PC-3 (cell line): ENCODE measurements around the gene ADARB2.

ENCODE experiments used
- EZH2 ChIP-seq: fragments of 300-600 bp; sonication (generic); IDR thresholded peaks from one replicate; pipeline ENCODE4 v1.6.1; 2017; ENCODE audit warnings: antibody characterized with exemption, mild to moderate bottlenecking, low read length; ENCODE audit not compliant: unreplicated experiment
- EZH2phosphoT487 ChIP-seq: fragments of 300-600 bp; sonication (generic); IDR thresholded peaks from 2 replicates; pipeline ENCODE4 v1.6.1; 2018; ENCODE audit warnings: mild to moderate bottlenecking, antibody characterized with exemption, low read length, borderline replicate concordance
- TF ChIP-seq, protein P1 (sequence below): fragments of 300-600 bp; sonication (generic); conservative IDR thresholded peaks from 2 replicates; pipeline ENCODE4 v1.5.1; 2017; ENCODE audit warnings: antibody characterized with exemption, low read depth, mild to moderate bottlenecking, low read length

DNA sequence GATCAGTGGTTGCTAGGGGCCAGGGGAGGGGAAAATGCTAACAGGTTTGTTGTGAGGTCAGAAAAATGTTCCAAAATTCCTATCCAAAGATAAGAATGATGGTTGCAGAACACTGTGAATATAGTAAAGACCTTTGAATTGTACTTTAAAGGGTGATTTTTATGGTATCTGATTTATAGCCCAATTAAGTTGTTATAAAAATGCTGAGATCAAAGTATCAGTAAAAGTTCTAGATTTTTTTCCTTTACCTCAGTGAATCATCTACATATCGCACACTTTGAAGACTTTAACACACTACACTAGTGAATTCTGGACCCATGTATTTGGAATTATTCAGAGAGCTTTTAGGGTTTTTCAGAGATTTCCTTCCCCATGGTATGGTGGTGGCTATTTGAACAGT, 405.8 kb downstream of the ADARB2 start:
- TF ChIP-seq, protein P1, sequence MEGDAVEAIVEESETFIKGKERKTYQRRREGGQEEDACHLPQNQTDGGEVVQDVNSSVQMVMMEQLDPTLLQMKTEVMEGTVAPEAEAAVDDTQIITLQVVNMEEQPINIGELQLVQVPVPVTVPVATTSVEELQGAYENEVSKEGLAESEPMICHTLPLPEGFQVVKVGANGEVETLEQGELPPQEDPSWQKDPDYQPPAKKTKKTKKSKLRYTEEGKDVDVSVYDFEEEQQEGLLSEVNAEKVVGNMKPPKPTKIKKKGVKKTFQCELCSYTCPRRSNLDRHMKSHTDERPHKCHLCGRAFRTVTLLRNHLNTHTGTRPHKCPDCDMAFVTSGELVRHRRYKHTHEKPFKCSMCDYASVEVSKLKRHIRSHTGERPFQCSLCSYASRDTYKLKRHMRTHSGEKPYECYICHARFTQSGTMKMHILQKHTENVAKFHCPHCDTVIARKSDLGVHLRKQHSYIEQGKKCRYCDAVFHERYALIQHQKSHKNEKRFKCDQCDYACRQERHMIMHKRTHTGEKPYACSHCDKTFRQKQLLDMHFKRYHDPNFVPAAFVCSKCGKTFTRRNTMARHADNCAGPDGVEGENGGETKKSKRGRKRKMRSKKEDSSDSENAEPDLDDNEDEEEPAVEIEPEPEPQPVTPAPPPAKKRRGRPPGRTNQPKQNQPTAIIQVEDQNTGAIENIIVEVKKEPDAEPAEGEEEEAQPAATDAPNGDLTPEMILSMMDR = no peak
- TF ChIP-seq EZH2phosphoT487 = no peak
- no peak for TF ChIP-seq EZH2
